ENCODE measurements around the gene FBLN1. TPM values are rescaled to one million over a fixed set of nuclear protein-coding genes. Genes with fewer than 3 reads are reported as not detected.
A peak's percentile ranks its signal among the peaks of the same experiment; 100 is the strongest.

Gene FBLN1
- total and polyA plus RNA-seq, 2 of the 8 experiments (the other 6 are each of a cell fraction or from before 2014, with no cell fraction given): 159 to 168 TPM

GRCh38 chr22:45499746-45500145 is 2.9 kb upstream of the FBLN1 start:
- H3K56ac ChIP-seq (replicated peaks; ENCODE audit: insufficient read length, low read depth, low read length): no peak overlapping the region
- no peaks in the 10 kb centered on the region for H4K20me1 ChIP-seq (replicated peaks in 1 of 2; ENCODE audit: control insufficient read depth in 1 of 2, insufficient read depth in 2 of 2, low read length in 2 of 2)
- DNase-seq (ENCODE audit: low read depth in 1 of 2, low spot score in 2 of 2): no peak
- H3K79me2 ChIP-seq (ENCODE audit: control insufficient read depth in 1 of 2, insufficient read depth in 2 of 2, low read length in 2 of 2): no peaks in the 10 kb centered on the region
- H3K27ac ChIP-seq (ENCODE audit: low read depth, low read length): no peak overlapping the region
- H3K4ac ChIP-seq (replicated peaks; ENCODE audit: insufficient read length, low read depth, low read length): no peak overlapping the region
- H2BK15ac ChIP-seq (ENCODE audit: low read length): peak overlapping the region; percentile 95; the same call in 1 of the 2 replicates
- peaks cover 0 to 19% (median 13%) of the 10 kb centered on the region in 4 experiments; a peak in 6 of 7 replicates for H3K4me1 ChIP-seq (replicated peaks in 1 of 4; ENCODE audit: control insufficient read depth in 3 of 4, insufficient read depth in 4 of 4, low read length in 3 of 4)
- TF ChIP-seq EZH2 (IDR thresholded peaks at IDR 0.05; ENCODE audit: low read depth, low read length, severe bottlenecking) (peak; percentile 2), SAP30 (IDR thresholded peaks at IDR 0.05; ENCODE audit: insufficient read depth, insufficient replicate concordance, low read length) (no peak)
- H2BK20ac ChIP-seq (ENCODE audit: low read length): 0 out of 2 replicates have a peak overlapping the region, but pooled peaks have one; percentile 32
- FAIRE-seq: no peak
- no peak overlapping the region for H2BK5ac ChIP-seq (ENCODE audit: low read depth, low read length)
- no peak overlapping the region for H2BK120ac ChIP-seq (replicated peaks; ENCODE audit: low read depth, low read length)
- no peak overlapping the region for H2BK12ac ChIP-seq (ENCODE audit: low read depth, low read length)
- WGBS, 2 experiments (ENCODE audit: extremely low coverage in 1 of 2, insufficient coverage in 1 of 2, insufficient read length in 1 of 2, insufficient replicate concordance in 2 of 2, low coverage in 1 of 2, low lambda C conversion rate in 2 of 2, missing lambda C conversion rate in 1 of 2): 84% methylated on average over 3 of the region's 3 CpGs; no CpG with 5 or more reads in 1 of the 2 experiments
- H3K4me2 ChIP-seq (ENCODE audit: insufficient read depth in 1 of 2, low read depth in 2 of 2, low read length in 2 of 2): no peak overlapping the region
- ChIA-PET CTCF (ENCODE audit: partially characterized antibody) (interaction anchor here (0.7 to 1.2 kb wide), 5 partner anchors 10 to 166 kb away, joined by 3 to 6 read pairs (median 3); no protein-coding TSS in a partner anchor), POLR2A (ENCODE audit: partially characterized antibody) (no interaction called here)
- H3K27me3 ChIP-seq (replicated peaks in 1 of 4; ENCODE audit: control insufficient read depth in 3 of 4, extremely low read depth in 1 of 4, insufficient read depth in 3 of 4, low read length in 3 of 4): no peaks in the 10 kb centered on the region
- no peak overlapping the region; the same call in 1 of the 2 replicates for H3K18ac ChIP-seq (ENCODE audit: extremely low read depth, low read length)
- no peak overlapping the region for H3K9ac ChIP-seq (replicated peaks in 1 of 4; ENCODE audit: extremely low read depth in 1 of 4, low read depth in 3 of 4, low read length in 3 of 4)
- H3K23ac ChIP-seq (ENCODE audit: insufficient read length): no peak overlapping the region
- no peak overlapping the region for H2AFZ ChIP-seq (ENCODE audit: low read length)
- H4K8ac ChIP-seq (ENCODE audit: extremely low read depth, insufficient read depth, low read length): no peak overlapping the region
- H3K4me3 ChIP-seq (ENCODE audit: extremely low read depth in 1 of 4, insufficient read depth in 2 of 4, low read depth in 3 of 4, low read length in 4 of 4): no peak overlapping the region
- no peaks in the 10 kb centered on the region; the same call in 1 of the 2 replicates for H3K79me1 ChIP-seq (ENCODE audit: low read depth, low read length)
- H3K9me3 ChIP-seq (ENCODE audit: insufficient read depth in 2 of 2, low read depth in 1 of 2, low read length in 1 of 2): no peaks in the 10 kb centered on the region
- peaks cover 13% of the 10 kb centered on the region for H3K23me2 ChIP-seq (ENCODE audit: low read depth, low read length)
- no peak overlapping the region for H4K91ac ChIP-seq (replicated peaks; ENCODE audit: insufficient read length, low read length)
- H3K36me3 ChIP-seq (ENCODE audit: control insufficient read depth in 2 of 4, insufficient read depth in 4 of 4, low read length in 3 of 4): no peaks in the 10 kb centered on the region
- H4K5ac ChIP-seq (ENCODE audit: insufficient read length, low read depth, low read length): no peak overlapping the region
- H2AK5ac ChIP-seq (ENCODE audit: low read depth, low read length): no peak overlapping the region; the same call in 1 of the 2 replicates
- H3K14ac ChIP-seq (ENCODE audit: insufficient read length): no peak overlapping the region

Data from H1 (cell line).